Measurements from ENCODE around the gene INPP5F.

The INPP5F gene

GRCh38 chr10:119725828-119726675 is at the start of gene INPP5F:
Gene INPP5F, plus strand, starts transcription at chr10:119726050. Its CDS starts 213 bp downstream, at chr10:119726263.
- DNase-seq, result peak; percentile 98

GRCh38 chr10:119677126-119677525 is 48.7 kb upstream of the INPP5F start:
- no peak for DNase-seq

GRCh38 chr10:119677904-119678755 is 47.7 kb upstream of the INPP5F start:
- no peak for DNase-seq

GRCh38 chr10:119679480-119679829 is 46.4 kb upstream of the INPP5F start:
- no peak for DNase-seq

- no peak for DNase-seq
Observed at GRCh38 chr10:119680050-119680449, 45.8 kb upstream of the INPP5F start.

DNA sequence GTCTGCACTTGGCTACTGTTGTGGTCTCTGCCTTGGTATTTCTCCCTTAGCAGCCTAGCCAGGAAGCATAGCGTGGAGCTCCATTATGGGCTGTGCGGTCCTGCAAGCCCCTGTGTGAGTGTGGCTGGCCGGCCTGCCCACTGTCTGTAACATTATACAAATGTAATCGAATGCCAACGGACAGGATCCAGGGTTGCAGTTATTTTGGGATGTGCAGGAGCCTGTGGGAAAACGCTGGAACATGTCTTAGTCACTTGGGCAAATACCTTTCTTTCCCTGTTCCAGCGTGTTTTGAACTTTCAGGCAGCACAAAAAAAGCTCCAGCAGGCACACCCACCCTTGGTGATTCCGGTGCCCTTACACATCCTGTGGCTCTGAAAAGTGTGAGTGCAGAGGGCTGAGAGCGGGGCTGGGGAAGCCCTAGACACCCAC is 45.2 kb upstream of the INPP5F start:
- no peak for DNase-seq

GRCh38 chr10:119686465-119687191 is 39.2 kb upstream of the INPP5F start:
- peak; percentile 69 for DNase-seq

DNA sequence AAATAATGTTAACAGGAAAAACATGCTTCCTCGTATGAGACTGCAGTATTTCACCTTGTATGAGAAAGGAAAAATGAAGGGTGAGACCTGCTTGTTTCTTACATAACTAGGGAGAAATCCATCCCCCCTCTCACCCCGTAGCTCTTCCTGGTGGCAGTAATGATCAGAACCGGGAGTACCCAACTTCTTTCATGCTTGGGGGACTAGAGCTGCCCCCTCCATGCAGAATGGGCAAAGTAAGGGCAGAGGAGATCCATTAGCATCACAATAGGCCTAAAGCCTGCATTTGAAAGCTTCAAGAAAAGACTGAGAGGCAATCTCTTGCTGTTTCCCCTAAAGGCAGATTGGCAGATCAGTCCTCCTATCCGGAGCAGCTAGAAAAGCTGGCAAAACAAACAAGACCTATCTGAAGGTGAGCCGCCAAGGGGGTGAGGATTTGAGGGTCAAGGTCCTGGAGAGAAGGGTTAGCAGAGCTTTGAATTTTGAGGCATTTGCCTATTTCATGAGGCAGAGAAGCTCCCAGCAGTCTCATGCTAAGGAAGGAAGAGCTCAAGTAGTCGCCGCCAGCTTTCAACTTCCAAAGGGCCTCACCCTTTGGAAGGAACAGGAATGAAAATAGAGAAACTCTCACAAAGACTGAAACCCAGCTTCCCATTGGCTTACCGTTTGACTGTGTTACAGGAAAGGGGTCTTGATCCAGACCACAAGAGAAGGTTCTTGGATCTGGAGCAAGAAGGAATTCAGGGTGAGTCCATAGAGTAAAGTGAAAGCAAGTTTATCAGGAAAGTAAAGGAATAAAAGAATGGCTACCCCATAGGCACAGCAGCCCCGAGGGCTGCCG is 38.4 kb upstream of the INPP5F start:
- DNase-seq, result no peak

- no peak for DNase-seq
Observed at GRCh38 chr10:119688033-119688508, 37.8 kb upstream of the INPP5F start.

DNA sequence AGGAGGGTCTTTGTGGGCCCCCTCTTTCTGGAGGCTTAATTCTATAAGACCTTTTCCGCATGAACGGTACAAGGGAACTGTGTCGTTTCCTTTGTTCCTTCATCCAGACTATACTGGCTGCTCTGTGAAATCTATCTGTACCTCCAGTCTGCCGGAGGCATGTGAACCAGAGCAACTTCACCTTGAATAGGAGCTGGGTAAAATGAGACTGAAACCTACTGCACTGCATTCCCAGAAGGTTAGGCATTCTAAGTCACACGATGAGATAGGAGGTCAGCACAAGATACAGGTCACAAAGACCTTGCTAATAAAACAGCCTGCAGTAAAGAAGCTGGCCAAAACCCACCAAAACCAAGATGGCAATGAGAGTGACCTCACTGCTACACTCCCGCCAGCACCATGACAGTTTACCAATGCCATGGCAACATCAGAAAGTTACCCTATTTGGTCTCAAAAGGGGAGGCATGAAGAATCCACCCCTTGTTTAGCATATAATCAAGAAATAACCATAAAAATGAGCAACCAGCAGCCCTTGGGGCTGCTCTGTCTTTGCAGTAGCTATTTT is 36.8 kb upstream of the INPP5F start:
- DNase-seq, result no peak

- no peak for DNase-seq
Observed at GRCh38 chr10:119691726-119692125, 34.1 kb upstream of the INPP5F start.

GRCh38 chr10:119693262-119693957 is 32.4 kb upstream of the INPP5F start:
- no peak for DNase-seq

DNA sequence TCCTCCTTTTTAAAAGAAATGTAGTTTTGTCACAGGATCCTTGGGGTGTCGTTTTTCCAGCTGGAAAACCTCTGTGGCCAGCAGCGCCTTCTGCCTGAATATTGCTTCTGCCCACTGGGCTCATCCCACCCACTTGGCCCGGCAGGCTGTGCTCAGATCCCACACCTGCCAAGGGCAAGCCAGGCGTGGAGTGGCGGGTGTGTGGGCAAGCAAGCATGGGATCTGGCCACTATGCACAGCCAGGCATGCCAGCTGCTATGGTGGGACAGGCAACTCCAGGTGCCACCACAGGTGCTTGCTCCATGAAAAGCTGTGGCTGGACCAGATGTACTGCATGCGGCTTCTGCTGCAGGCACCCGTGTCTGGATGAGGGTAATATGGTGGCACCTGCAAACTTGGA is 31.2 kb upstream of the INPP5F start:
- DNase-seq, result no peak

DNA sequence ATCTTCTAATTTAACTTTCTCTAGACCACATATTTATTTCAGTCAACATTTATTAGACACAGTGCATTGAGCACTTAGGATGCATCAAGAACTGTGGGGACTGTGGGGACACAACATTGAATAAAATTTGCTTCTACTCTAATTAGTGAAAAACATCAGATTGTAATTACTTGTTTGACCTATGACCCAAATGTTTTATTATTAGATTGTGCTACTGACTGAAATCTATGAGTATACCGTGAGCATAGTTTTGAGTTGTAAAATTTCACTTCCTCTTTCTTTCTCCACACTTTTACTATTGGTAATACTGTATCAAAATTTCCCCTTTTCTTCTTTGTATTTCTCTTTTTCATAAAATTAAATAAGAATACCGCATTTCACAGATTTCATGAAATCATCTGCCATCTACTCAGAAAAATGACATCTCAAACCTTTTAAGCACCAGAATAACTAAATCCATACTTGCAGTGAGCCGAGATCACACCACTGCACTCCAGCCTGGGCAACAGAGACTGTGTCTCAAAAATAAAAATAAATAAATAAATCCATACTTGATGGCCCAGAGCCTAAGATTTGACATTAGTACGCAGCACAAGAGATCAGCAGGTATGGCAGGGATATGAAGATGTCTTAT is 25.4 kb upstream of the INPP5F start:
- DNase-seq, result no peak

GRCh38 chr10:119701861-119702260 is 24.0 kb upstream of the INPP5F start:
- no peak for DNase-seq

GRCh38 chr10:119702583-119702982 is 23.3 kb upstream of the INPP5F start:
- DNase-seq, result no peak

- no peak for DNase-seq
Observed at GRCh38 chr10:119703903-119704508, 21.8 kb upstream of the INPP5F start.

GRCh38 chr10:119705434-119705831 is 20.4 kb upstream of the INPP5F start:
- DNase-seq, result no peak

DNA sequence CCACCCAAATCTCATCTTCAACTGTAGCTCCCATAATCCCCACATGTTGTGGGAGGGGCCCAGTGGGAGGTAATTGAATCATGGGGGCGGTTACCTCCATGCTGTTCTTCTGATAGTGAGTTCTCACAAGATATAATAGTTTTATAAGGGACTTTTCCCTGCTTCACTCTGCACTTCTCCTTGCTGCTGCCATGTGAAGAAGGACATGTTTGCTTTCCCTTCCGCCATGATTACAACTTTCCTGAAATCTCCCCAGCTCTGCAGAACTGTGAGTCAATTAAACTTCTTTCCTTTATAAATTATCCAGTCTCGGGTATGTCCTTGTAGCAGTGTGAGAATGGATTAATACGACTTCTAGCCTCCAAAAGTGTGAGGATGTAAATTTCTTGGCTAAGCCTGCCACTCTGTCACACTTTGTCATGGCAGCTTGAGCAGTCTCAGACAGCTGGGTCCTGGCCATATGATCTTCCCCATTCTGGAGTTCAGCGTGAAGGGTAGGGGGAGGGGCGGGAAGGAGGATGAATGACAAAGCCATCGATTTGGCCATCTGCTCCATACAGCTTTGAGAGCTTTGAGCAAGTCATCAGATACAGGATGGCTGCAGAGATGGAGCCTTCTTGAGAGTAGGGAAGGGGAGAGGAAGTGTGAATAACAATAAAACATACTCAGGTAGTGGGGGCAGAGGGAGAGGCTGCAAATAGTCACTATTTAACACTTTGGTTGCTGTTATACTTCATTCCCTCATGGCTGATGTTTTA is 19.1 kb upstream of the INPP5F start:
- no peak for DNase-seq
